GM21825 (cell line): ENCODE results near the gene KNTC1.
"Not testable (repeated sequence)": the region's sequence is repeated elsewhere in the genome, so short reads cannot be mapped to it uniquely, and the experiment has no call there.

Experiments
- ATAC-seq: cut with Tn5 transposase; IDR thresholded peaks from one replicate; pipeline ENCODE4 v1.9.1; 2021; ENCODE audit warnings: mild to moderate bottlenecking, moderate library complexity; ENCODE audit not compliant: unreplicated experiment

KNTC1 gene

GRCh38 chr12:122547330-122547729 lies 20.3 kb downstream of the KNTC1 start:
- no peak for ATAC-seq

GRCh38 chr12:122558745-122559641 lies 31.9 kb downstream of the KNTC1 start:
- ATAC-seq = no peak

GRCh38 chr12:122560138-122560537 lies 33.1 kb downstream of the KNTC1 start:
- no peak for ATAC-seq

- no peak for ATAC-seq
These were observed 36.3 kb downstream of the KNTC1 start for GRCh38 chr12:122563361-122563760.

- not testable (repeated sequence) for ATAC-seq
These were observed 39.8 kb downstream of the KNTC1 start for GRCh38 chr12:122566816-122567215.

- ATAC-seq = no peak
These were observed 42.2 kb downstream of the KNTC1 start for GRCh38 chr12:122569288-122569687.

- ATAC-seq = not testable (repeated sequence)
These were observed 43.0 kb downstream of the KNTC1 start for GRCh38 chr12:122570006-122570405.

- ATAC-seq = no peak
These were observed 44.8 kb downstream of the KNTC1 start for GRCh38 chr12:122571821-122572220.

- ATAC-seq = not testable (repeated sequence)
These were observed 56.2 kb downstream of the KNTC1 start for GRCh38 chr12:122583294-122583693.

GRCh38 chr12:122584177-122584863 lies 57.3 kb downstream of the KNTC1 start:
- ATAC-seq = no peak

GRCh38 chr12:122590990-122591389 lies 63.9 kb downstream of the KNTC1 start:
- no peak for ATAC-seq

GRCh38 chr12:122591966-122592365 lies 64.9 kb downstream of the KNTC1 start:
- ATAC-seq = not testable (repeated sequence)

GRCh38 chr12:122592543-122592942 lies 65.5 kb downstream of the KNTC1 start:
- not testable (repeated sequence) for ATAC-seq

- no peak for ATAC-seq
These were observed 66.9 kb downstream of the KNTC1 start for GRCh38 chr12:122593910-122594309.

- ATAC-seq = no peak
These were observed 69.8 kb downstream of the KNTC1 start for GRCh38 chr12:122596838-122597237.

- ATAC-seq = no peak
These were observed 75.4 kb downstream of the KNTC1 start for GRCh38 chr12:122602456-122602855.

- no peak for ATAC-seq
These were observed 77.9 kb downstream of the KNTC1 start for GRCh38 chr12:122604993-122605392.

- no peak for ATAC-seq
These were observed 82.7 kb downstream of the KNTC1 start for GRCh38 chr12:122609732-122610131.

GRCh38 chr12:122610207-122610606 lies 83.2 kb downstream of the KNTC1 start:
- no peak for ATAC-seq

GRCh38 chr12:122610911-122611310 lies 83.9 kb downstream of the KNTC1 start:
- no peak for ATAC-seq

- ATAC-seq = no peak
These were observed 87.8 kb downstream of the KNTC1 start for GRCh38 chr12:122614839-122615238.

- no peak for ATAC-seq
These were observed 88.7 kb downstream of the KNTC1 start for GRCh38 chr12:122615780-122616179.
